ENCODE measurements around the gene UBA1.

UBA1 gene

DNA sequence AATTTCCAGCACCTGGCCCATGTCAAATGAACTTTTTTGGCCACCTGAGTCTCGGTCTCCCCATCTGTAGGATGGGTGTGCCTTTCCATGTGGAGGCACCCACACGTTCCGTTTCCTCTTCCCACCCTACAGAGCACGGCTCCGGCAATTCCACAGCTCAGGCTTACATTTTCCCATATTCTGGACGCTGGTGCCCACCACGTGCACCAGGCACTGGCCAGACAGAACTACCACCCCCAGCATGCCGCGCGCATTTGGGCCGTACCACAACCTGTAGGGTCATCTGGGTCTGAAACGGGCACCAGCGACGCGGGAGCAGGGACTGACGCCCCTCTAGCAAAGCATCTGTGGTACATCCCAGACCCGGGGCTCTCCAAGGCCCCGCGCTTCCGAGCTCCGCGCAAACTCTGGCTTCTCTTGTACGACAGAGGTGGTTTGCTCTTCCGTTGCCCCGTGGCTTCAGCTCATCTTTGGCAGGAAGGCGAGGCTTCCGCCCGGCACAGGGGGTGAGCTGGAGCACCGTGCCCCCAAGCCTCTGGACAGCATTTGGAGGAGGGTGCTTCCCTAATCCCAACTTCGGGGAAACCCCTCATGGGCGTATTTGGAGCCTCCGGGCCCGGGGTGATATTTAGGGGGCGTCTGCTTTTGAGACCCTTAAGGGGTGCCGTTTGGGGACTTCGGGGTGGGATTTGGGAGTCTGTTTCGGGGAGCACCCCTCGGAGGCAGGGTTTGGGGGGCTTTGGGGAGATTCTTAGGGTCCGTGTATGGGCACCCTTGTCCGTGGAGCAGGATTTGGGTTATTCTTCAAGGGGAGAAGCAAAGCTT lies 3.0 kb upstream of the UBA1 start:
- peak; percentile 83 to 89 for DNase-seq

- DNase-seq: peak; percentile 34
Observed at GRCh38 chrX:47191331-47191730, 2.3 kb upstream of the UBA1 start.

- DNase-seq: no peak
Observed at GRCh38 chrX:47191806-47192401, 1.7 kb upstream of the UBA1 start.

GRCh38 chrX:47194194-47194787 lies 662 bp downstream of the UBA1 start:
- DNase-seq: no peak

DNA sequence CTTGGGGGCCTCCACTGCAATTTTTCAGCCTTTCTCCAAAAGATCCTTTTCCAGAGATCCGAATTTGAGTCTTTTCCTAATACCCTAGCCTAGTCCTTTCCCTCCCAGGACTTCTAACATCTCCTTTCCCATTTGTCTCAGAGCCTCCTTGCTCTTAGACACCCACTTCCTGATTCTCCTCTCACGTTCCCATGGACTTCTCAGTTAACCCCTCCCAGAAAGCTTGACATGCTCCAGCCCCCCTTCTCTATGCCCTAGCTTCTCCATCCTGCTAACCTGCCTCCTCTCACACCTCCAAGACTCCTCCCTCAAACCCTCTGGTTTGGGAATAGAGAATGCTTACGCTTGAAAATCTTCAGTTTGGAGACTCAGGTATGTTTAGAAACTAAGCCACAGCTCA lies 2.5 kb downstream of the UBA1 start:
- DNase-seq: no peak

- DNase-seq: no peak
Observed at GRCh38 chrX:47197526-47197925, 3.9 kb downstream of the UBA1 start.

- DNase-seq: no peak
Observed at GRCh38 chrX:47198026-47198686, 4.5 kb downstream of the UBA1 start.

GRCh38 chrX:47198687-47199080 lies 5.1 kb downstream of the UBA1 start:
- no peak for DNase-seq

DNA sequence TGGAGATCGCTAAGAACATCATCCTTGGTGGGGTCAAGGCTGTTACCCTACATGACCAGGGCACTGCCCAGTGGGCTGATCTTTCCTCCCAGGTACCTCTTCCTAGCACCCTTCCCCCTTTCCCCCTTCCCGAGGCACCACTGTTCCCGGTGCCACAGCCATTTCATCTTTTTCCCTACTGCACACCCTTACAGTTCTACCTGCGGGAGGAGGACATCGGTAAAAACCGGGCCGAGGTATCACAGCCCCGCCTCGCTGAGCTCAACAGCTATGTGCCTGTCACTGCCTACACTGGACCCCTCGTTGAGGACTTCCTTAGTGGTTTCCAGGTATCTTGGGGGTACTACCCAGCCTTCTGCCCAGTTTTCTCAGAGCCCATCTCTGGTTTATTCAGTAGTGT lies 5.7 kb downstream of the UBA1 start:
- DNase-seq: no peak

GRCh38 chrX:47200385-47201150 lies 6.9 kb downstream of the UBA1 start:
- no peak for DNase-seq

- DNase-seq: no peak
Observed at GRCh38 chrX:47201345-47201944, 7.8 kb downstream of the UBA1 start.

- DNase-seq: no peak
Observed at GRCh38 chrX:47202316-47202715, 8.7 kb downstream of the UBA1 start.

DNA sequence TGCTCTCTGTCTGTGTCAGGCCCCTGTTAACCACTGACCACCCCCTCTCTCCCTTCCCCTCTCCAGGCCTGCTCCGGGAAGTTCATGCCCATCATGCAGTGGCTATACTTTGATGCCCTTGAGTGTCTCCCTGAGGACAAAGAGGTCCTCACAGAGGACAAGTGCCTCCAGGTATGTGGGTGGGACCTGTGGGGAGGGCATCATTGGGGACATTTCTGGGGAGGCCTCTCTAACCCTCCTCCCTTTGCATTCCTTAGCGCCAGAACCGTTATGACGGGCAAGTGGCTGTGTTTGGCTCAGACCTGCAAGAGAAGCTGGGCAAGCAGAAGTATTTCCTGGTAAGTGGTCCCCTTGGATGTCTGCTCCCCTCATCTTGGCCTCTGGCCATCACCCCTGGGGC lies 9.2 kb downstream of the UBA1 start:
- DNase-seq: no peak

DNA sequence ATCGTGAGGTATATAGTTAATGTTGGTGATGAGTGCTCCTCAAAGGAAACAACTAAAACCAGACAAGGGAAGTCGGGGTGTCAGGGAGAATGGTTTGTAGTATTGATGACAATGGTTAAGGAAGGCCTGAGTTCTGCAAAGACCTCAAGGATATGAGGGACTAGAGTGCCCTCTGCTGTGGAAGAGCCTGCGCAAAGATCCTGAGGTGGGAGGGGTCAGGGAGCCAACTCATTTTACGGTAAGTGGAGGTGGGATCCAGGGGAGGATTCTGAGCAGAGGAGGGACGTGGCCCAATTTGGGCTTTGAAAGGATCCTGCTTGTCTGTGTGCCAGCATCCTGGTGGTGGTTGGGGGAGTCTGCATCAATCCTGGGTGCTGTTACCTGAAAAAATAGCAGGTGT lies 11.3 kb downstream of the UBA1 start:
- no peak for DNase-seq

DNA sequence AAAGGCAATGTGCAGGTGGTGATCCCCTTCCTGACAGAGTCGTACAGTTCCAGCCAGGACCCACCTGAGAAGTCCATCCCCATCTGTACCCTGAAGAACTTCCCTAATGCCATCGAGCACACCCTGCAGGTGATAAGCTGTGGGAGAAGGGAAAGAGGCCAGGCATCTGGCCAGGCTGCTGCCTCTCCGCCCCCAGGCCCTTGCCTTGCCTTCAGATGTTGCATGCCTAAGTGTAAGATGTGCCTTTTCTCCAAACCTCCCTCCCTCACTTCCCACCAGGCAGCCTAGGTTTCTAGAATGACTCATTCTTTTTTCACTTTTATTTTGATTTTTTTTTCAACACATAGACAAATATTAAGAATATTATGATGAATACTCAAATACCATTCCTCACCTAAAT lies 12.7 kb downstream of the UBA1 start:
- no peak for DNase-seq

GRCh38 chrX:47208108-47208507 lies 14.5 kb downstream of the UBA1 start:
- DNase-seq: no peak

DNA sequence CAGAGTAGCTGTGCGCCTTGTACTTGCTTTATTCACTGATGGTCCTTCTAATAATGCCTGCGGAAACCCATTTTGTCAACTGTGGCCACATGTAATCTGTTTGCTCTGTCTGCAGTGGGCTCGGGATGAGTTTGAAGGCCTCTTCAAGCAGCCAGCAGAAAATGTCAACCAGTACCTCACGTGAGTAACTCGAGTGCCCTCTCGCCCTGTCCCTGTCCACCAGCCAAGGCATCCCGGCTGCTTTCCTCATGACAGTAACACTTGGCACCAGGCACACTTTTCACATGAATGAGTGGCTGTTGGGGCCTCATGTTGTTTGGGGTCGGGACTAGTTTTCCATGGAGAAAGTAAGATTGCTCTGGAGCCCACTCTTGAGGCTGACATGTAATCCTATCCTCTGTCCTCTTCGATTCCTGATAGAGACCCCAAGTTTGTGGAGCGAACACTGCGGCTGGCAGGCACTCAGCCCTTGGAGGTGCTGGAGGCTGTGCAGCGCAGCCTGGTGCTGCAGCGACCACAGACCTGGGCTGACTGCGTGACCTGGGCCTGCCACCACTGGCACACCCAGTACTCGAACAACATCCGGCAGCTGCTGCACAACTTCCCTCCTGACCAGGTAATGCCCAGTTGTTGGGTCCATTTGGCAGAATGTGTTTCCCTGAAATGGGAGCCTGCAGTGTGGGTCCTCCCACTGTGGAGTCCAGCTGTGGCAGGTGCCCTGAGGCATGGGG lies 16.0 kb downstream of the UBA1 start:
- no peak for DNase-seq

DNA sequence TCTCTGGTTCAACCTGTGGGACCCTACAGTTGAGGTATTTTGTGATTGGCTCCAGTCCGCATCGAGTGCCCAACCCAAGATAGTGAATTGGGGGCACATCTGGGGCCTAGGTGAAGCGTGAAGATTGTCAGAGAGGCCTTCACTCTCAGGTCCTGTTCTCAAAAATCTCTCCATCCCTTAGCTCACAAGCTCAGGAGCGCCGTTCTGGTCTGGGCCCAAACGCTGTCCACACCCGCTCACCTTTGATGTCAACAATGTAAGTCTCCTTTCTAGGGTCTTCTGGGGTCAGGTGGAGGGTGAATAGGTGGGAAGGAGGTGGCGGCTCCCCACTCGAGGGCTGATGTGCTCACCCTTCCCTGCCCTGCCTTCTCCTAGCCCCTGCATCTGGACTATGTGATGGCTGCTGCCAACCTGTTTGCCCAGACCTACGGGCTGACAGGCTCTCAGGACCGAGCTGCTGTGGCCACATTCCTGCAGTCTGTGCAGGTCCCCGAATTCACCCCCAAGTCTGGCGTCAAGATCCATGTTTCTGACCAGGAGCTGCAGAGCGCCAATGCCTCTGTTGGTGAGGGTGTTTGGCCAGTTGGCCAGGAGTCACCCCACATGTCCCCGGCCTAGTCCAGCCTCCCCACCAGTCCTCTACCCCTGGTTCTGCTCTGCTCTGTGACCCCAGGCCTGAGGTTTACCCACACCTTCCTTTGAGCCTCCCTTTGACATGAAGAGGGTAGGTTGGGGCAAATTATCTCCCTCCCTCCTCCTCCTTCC lies 17.2 kb downstream of the UBA1 start:
- DNase-seq: no peak

DNA sequence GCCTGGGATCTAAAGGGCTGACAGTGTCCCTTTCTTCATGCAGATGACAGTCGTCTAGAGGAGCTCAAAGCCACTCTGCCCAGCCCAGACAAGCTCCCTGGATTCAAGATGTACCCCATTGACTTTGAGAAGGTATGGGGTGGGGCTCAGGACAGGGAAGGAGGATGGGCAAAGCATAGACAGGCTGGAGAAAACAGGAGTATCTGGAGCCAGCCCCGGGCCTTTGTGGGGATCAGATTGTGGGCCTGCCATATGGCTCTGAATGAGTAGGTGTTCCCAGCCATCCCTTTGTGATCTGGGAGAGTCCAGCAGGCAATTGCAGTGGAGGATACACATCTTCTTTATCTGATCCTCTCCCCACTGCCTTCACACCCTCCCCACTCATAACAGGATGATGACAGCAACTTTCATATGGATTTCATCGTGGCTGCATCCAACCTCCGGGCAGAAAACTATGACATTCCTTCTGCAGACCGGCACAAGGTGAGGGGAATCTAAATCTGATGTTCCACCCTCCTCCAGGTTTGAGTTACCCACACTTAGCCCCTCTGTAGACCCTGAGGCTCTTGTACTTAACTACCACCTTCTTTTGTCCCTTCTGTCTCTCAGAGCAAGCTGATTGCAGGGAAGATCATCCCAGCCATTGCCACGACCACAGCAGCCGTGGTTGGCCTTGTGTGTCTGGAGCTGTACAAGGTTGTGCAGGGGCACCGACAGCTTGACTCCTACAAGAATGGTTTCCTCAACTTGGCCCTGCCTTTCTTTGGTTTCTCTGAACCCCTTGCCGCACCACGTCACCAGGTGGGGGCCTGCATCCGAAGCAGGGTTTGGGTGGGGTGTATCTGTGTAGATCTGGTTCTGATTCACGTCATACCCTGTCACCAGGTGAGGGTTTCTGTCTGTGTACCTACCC lies 19.0 kb downstream of the UBA1 start:
- no peak for DNase-seq

Data from SHP77 (cell line).